OCI-LY1 (cell line): ENCODE results near the gene HES5.

Source experiments
- H2AFZ ChIP-seq: fragments of 200-600 bp; sonication (generic), shearing (Covaris generic); 2 replicates; pipeline ENCODE4 v1.6.0; 2014; ENCODE audit warnings: antibody characterized with exemption, mild to moderate bottlenecking, low read length
- H3F3A ChIP-seq: fragments of 200-600 bp; sonication (generic), shearing (Covaris generic); 2 replicates; pipeline ENCODE4 v1.6.0; 2014; ENCODE audit warnings: mild to moderate bottlenecking, antibody characterized with exemption, low read length, moderate library complexity; ENCODE audit not compliant: insufficient read depth
- H3K27ac ChIP-seq: fragments of 200-600 bp; sonication (generic); 2 replicates; pipeline ENCODE4 v1.5.1; 2014; ENCODE audit warnings: low read length, mixed run types, mild to moderate bottlenecking, low read depth; ENCODE audit not compliant: poor library complexity, severe bottlenecking
- H3K27me3 ChIP-seq: fragments of 200-600 bp; sonication (generic); 2 replicates; pipeline ENCODE4 v1.6.0; 2014; ENCODE audit warnings: antibody characterized with exemption, mild to moderate bottlenecking, low read length, moderate library complexity; ENCODE audit not compliant: insufficient read depth
- H3K36me3 ChIP-seq: fragments of 200-600 bp; sonication (generic); 2 replicates; pipeline ENCODE4 v1.6.1; 2014; ENCODE audit warnings: mild to moderate bottlenecking, antibody characterized with exemption, low read length, moderate library complexity, mixed read lengths; ENCODE audit not compliant: insufficient read depth
- H3K4me1 ChIP-seq: fragments of 200-600 bp; sonication (generic); 2 replicates; pipeline ENCODE4 v1.5.1; 2014; ENCODE audit warnings: mild to moderate bottlenecking, low read length, moderate library complexity; ENCODE audit not compliant: insufficient read depth, severe bottlenecking
- H3K4me2 ChIP-seq: fragments of 200-600 bp; sonication (generic), shearing (Covaris generic); 2 replicates; pipeline ENCODE4 v1.6.1; 2014; ENCODE audit warnings: low read length
- H3K4me3 ChIP-seq: fragments of 200-600 bp; sonication (generic); 2 replicates; pipeline ENCODE4 v1.5.1; 2014; ENCODE audit warnings: low read length, low read depth, mild to moderate bottlenecking, mixed read lengths; ENCODE audit not compliant: poor library complexity, severe bottlenecking
- H3K79me2 ChIP-seq: fragments of 200-600 bp; shearing (Covaris generic); 2 replicates; pipeline ENCODE4 v1.6.1; 2016; ENCODE audit warnings: mixed run types, low read length, mixed read lengths; ENCODE audit not compliant: insufficient read depth
- H3K9ac ChIP-seq: fragments of 200-600 bp; sonication (generic), shearing (Covaris generic); 2 replicates; pipeline ENCODE4 v1.6.1; 2014; ENCODE audit warnings: mild to moderate bottlenecking, low read length, mixed read lengths
- H3K9me2 ChIP-seq: fragments of 200-600 bp; sonication (generic), shearing (Covaris generic); 2 replicates; pipeline ENCODE4 v1.6.1; 2014; ENCODE audit warnings: low read depth, mild to moderate bottlenecking, low read length, mixed read lengths
- H3K9me3 ChIP-seq: fragments of 200-600 bp; shearing (Covaris generic); 2 replicates; pipeline ENCODE4 v1.6.1; 2014; ENCODE audit warnings: low read length, mixed read lengths
- H4K20me1 ChIP-seq: fragments of 200-600 bp; sonication (generic), shearing (Covaris generic); 2 replicates; pipeline ENCODE4 v1.6.0; 2016; ENCODE audit warnings: mild to moderate bottlenecking, low read length; ENCODE audit not compliant: insufficient read depth
- CTCF ChIP-seq: fragments of 200-600 bp; sonication (generic), shearing (Covaris generic); IDR thresholded peaks from 2 replicates; pipeline ENCODE4 v1.5.1; 2017; ENCODE audit warnings: mild to moderate bottlenecking, antibody characterized with exemption, low read length, moderate library complexity, mixed read lengths
- EZH2 ChIP-seq: fragments of 200-600 bp; sonication (generic), shearing (Covaris generic); IDR thresholded peaks from 2 replicates; pipeline ENCODE4 v1.8.0; 2017; ENCODE audit warnings: borderline replicate concordance, mixed run types, mild to moderate bottlenecking, antibody characterized with exemption, low read length, moderate library complexity, mixed read lengths

HES5 gene

GRCh38 chr1:2523191-2523890 is 6.7 kb downstream of the HES5 start:
- H3K79me2 ChIP-seq = peaks cover 33% of the 10 kb centered on the region
- H3K9ac ChIP-seq = no peak overlapping the region

GRCh38 chr1:2522230-2522629 is 7.8 kb downstream of the HES5 start:
- Histone ChIP-seq H3F3A (no peaks in the 10 kb centered on the region), H3K36me3 (peaks cover 47% of the 10 kb centered on the region), H3K4me1 (peaks cover 26% of the 10 kb centered on the region), H4K20me1 (no peaks in the 10 kb centered on the region), H3K4me2 (no peak overlapping the region), H3K4me3 (no peak overlapping the region), H3K9me3 (no peaks in the 10 kb centered on the region), H3K27ac (no peak overlapping the region), H3K9ac (no peak overlapping the region), H2AFZ (no peak overlapping the region), H3K27me3 (0 out of 2 replicates have a peak, but pooled peaks cover 4% of the 10 kb centered on the region), H3K9me2 (no peaks in the 10 kb centered on the region), H3K79me2 (peaks cover 33% of the 10 kb centered on the region)
- TF ChIP-seq EZH2 (no peak), CTCF (no peak)

More at GRCh38 chr1:2523191-2523890, 6.7 kb downstream of the HES5 start:
- no peaks in the 10 kb centered on the region for H3K9me3 ChIP-seq
- no peaks in the 10 kb centered on the region for H3K9me2 ChIP-seq
- no peak overlapping the region for H2AFZ ChIP-seq
- no peak overlapping the region for H3K4me3 ChIP-seq
- no peaks in the 10 kb centered on the region for H4K20me1 ChIP-seq
- H3K4me2 ChIP-seq = no peak overlapping the region
- H3K27me3 ChIP-seq = 0 out of 2 replicates have a peak, but pooled peaks cover 9% of the 10 kb centered on the region
- H3K36me3 ChIP-seq = peaks cover 36% of the 10 kb centered on the region
- no peaks in the 10 kb centered on the region for H3F3A ChIP-seq
- TF ChIP-seq EZH2 = no peak
- no peak for TF ChIP-seq CTCF
- no peak overlapping the region for H3K27ac ChIP-seq
- H3K4me1 ChIP-seq = peaks cover 26% of the 10 kb centered on the region

GRCh38 chr1:2520806-2521205 is 9.3 kb downstream of the HES5 start:
- Histone ChIP-seq H3K27ac (no peak overlapping the region), H3F3A (no peaks in the 10 kb centered on the region), H3K4me1 (peaks cover 19% of the 10 kb centered on the region), H4K20me1 (no peaks in the 10 kb centered on the region), H3K79me2 (peaks cover 33% of the 10 kb centered on the region), H3K27me3 (no peaks in the 10 kb centered on the region), H3K9ac (no peak overlapping the region), H3K9me2 (no peaks in the 10 kb centered on the region), H2AFZ (no peak overlapping the region), H3K4me2 (no peak overlapping the region), H3K36me3 (peaks cover 60% of the 10 kb centered on the region), H3K4me3 (no peak overlapping the region), H3K9me3 (no peaks in the 10 kb centered on the region)
- TF ChIP-seq CTCF = no peak
- TF ChIP-seq EZH2 = no peak
